ENCODE data around the gene YIPF2.
A peak's percentile ranks its signal among the peaks of the same experiment; 100 is the strongest.
"Not testable (repeated sequence)": the region's sequence is repeated elsewhere in the genome, so short reads cannot be mapped to it uniquely, and the experiment has no call there.

Gene YIPF2

DNA sequence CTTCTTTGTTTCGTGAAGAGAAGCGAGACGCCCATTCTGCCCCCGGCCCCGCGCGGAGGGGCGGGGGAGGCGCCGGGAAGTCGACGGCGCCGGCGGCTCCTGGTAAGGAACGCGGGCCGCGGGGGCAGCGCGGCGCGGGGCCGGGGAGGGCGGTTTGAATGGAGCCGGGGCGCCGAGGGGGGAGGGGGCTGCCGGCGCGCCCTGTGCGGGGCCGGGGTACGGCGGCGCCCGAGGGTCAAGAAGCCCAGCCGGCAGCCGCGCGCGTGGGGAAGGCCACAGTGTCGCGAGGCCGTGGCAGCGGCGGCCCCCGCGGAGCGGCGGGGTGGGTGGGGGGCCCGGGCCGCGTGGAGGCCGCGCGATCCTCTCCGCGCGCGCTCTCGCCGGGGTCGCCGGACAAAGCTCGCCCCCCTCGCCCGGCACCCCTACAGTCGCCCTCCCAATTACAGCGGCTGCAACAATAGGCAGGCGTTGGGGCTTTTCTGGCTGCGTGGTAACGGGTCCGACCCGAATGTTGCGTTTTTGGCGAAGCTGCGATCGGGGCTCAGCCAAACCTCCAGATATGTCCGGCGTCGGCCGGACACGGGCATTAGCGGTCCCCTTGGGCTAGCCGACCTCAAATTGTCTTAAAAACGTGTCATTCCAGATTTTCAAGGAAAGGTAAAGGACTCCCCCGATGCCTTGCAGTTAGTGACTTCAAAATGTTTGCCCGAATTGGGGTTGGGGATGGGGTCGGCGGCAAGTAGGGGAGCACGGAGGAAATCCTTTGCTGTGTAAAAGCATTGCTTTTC, 32.8 kb upstream of the YIPF2 start:
- no peaks in the 10 kb centered on the region for H3K27me3 Mint-ChIP-seq (ENCODE audit: low read depth)
- TF ChIP-seq CTCF (IDR thresholded peaks at IDR 0.05; ENCODE audit: unreplicated experiment in 3 of 3), result no peak
- H3K27ac Mint-ChIP-seq, result peak overlapping the region; percentile 94 to 97 (median 97)

GRCh38 chr19:10960314-10961072, 32.1 kb upstream of the YIPF2 start, which contains the start of gene SMARCA4:
TSS of gene SMARCA4 (plus strand) at chr19:10961030. CDS start at chr19:10984152, 23,122 bp downstream.
- no peak for TF ChIP-seq CTCF (IDR thresholded peaks at IDR 0.05; ENCODE audit: unreplicated experiment in 3 of 3)
- peak within 1 kb of the TSS; percentile 94 to 97 (median 97) for H3K27ac Mint-ChIP-seq

More for the DNA sequence above, 32.8 kb upstream of the YIPF2 start:
- Mint-ChIP-seq H3K4me3 (peak overlapping the region; percentile 94 to 98 (median 94)), H3K9me3 (no peaks in the 10 kb centered on the region), H3K36me3 (ENCODE audit: low read depth) (peaks cover 12% of the 10 kb centered on the region), H3K4me1 (peaks cover 24% of the 10 kb centered on the region)

DNA sequence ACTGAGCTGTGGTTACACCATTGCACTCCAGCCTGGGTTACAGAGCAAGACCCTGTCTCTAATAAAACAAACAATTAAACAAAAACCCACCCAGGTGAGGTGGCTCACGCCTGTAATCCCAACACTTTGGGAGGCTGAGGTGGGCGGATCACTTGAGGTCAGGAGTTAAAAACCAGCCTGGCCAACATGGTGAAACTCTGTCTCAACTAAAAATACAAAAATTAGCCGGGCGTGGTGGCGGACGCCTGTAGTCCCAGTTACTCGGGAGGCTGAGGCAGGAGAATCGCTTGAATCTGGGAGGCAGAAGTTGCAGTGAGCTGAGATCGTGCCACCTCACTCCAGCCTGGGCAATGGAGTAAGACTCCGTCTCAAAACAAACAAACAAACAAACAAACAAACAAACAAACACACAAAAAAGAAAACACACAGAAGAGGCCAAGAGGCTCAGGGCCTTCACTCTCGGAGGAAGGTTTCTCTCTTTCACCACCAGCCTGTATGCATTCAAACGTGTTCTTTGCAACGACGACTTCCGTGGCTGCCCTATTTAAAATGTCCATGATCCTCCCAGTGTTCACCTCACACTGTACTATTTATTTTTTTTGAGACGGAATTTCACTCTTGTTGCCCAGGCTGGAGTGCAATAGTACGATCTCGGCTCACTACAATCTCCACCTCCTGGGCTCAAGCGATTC, 31.0 kb upstream of the YIPF2 start:
- H3K4me1 Mint-ChIP-seq, result peaks cover 14% of the 10 kb centered on the region
- H3K36me3 Mint-ChIP-seq (ENCODE audit: low read depth); H3K27me3 Mint-ChIP-seq (ENCODE audit: low read depth): not testable (repeated sequence)

More at GRCh38 chr19:10960314-10961072, 32.1 kb upstream of the YIPF2 start, which contains the start of gene SMARCA4:
- Mint-ChIP-seq H3K4me3 (peak within 1 kb of the TSS; percentile 94 to 98 (median 94)), H3K27me3 (ENCODE audit: low read depth) (no peaks in the 10 kb centered on the region), H3K36me3 (ENCODE audit: low read depth) (peaks cover 8% of the 10 kb centered on the region), H3K9me3 (no peaks in the 10 kb centered on the region), H3K4me1 (peaks cover 19% of the 10 kb centered on the region)

DNA sequence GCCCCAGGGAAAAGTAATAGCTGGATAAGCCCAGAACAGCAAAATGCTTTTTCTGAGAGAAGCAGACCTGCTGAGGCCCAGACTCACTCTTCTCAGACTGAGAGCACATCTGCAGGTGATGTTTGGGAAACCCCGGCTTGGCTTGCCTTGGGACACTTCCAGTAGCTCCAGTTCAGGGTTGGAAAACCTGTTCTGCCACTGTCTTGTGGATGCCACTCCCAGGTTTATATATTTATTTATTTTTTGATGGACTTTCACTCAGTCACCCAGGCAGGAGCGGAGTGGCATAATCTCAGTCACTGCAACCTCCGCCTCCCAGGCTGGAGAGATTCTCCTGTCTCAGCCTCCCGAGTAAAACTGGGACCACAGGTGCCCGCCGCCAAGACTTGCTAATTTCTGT, 24.4 kb upstream of the YIPF2 start:
- no peaks in the 10 kb centered on the region for H3K4me1 Mint-ChIP-seq
- no peaks in the 10 kb centered on the region for H3K36me3 Mint-ChIP-seq (ENCODE audit: low read depth)
- no peaks in the 10 kb centered on the region for H3K9me3 Mint-ChIP-seq
- no peak overlapping the region for H3K4me3 Mint-ChIP-seq
- no peak for TF ChIP-seq CTCF (IDR thresholded peaks at IDR 0.05; ENCODE audit: unreplicated experiment in 3 of 3)
- H3K27ac Mint-ChIP-seq, result no peak overlapping the region
- no peaks in the 10 kb centered on the region for H3K27me3 Mint-ChIP-seq (ENCODE audit: low read depth)

More for the DNA sequence above, 31.0 kb upstream of the YIPF2 start:
- H3K4me3 Mint-ChIP-seq, result peak overlapping the region; percentile 87 to 94 (median 94)
- not testable (repeated sequence) for H3K9me3 Mint-ChIP-seq
- H3K27ac Mint-ChIP-seq, result peak overlapping the region; percentile 89 to 96 (median 95)

DNA sequence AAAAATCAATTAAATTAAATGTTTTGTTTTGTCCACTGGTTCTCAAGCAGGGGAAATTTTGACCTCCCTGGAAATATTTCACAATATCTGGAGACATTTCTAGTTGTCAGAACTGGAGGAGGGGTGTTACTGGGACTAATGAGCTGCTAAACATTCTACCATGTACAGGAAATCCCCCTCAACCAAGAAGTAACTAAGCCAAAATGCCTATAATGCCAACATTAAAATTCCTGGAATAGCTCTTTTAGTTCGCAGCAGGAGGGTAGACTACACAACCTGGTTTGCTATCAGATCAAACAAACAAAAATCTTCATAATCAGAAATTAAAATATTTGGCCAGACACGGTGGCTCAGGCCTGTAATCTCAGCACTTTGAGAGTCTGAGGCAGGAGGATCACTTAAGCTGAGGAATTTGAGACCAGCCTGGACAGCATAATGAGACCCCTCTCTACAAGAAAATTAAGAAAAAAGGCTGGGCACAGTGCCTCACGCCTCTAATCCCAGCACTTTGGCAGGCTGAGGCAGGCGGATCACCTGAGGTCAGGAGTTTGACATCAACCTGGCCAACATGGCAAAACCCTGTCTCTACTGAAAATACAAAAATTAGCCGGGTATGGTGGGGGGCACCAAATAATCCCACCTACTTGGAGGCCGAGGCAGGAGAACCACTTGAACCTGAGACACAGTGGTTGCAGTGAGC, 18.7 kb upstream of the YIPF2 start:
- H3K27me3 Mint-ChIP-seq (ENCODE audit: low read depth), result no peaks in the 10 kb centered on the region
- no peaks in the 10 kb centered on the region for H3K36me3 Mint-ChIP-seq (ENCODE audit: low read depth)
- peak overlapping the region; percentile 38 to 78 (median 59) for H3K27ac Mint-ChIP-seq
- H3K4me3 Mint-ChIP-seq, result no peak overlapping the region
- H3K4me1 Mint-ChIP-seq, result peaks cover 6% of the 10 kb centered on the region
- no peak for TF ChIP-seq CTCF (IDR thresholded peaks at IDR 0.05; ENCODE audit: unreplicated experiment in 3 of 3)
- no peaks in the 10 kb centered on the region for H3K9me3 Mint-ChIP-seq

Data from nephron (organoid).